GM23338 (cell line): ENCODE data around the gene HLCS. TPM values are rescaled to one million over a fixed set of nuclear protein-coding genes. Genes with fewer than 3 reads are reported as not detected.

Experiments used
- ATAC-seq: fragments of 200-7000 bp; cut with Tn5 transposase; 3 replicates; pipeline ENCODE4 v1.9.1; 2020
- DNase-seq: peaks from one replicate; pipeline ENCODE4 v3.0.0-alpha.2; 2015; ENCODE audit warnings: low spot score
- H2AFZ ChIP-seq: fragments of 200-600 bp; sonication (generic); 2 replicates; pipeline ENCODE4 v1.8.0; 2016; ENCODE audit warnings: antibody characterized with exemption, mild to moderate bottlenecking, moderate library complexity
- H3F3A ChIP-seq: fragments of 200-600 bp; sonication (generic); replicated peaks from 2 replicates; pipeline ENCODE4 v1.8.0; 2017; ENCODE audit warnings: antibody characterized with exemption, mixed run types, low read depth
- H3K27ac ChIP-seq: fragments of 200-600 bp; sonication (generic); 2 replicates; pipeline ENCODE4 v1.6.1; 2016; ENCODE audit warnings: low read depth
- H3K27me3 ChIP-seq: fragments of 200-600 bp; sonication (generic); 2 replicates; pipeline ENCODE4 v1.8.0; 2016; ENCODE audit warnings: mild to moderate bottlenecking, mixed run types, moderate library complexity; ENCODE audit not compliant: insufficient read depth
- H3K36me3 ChIP-seq: fragments of 200-600 bp; sonication (generic); 2 replicates; pipeline ENCODE4 v1.8.0; 2016; ENCODE audit warnings: mild to moderate bottlenecking; ENCODE audit not compliant: insufficient read depth
- H3K4me1 ChIP-seq: fragments of 200-600 bp; sonication (generic); 2 replicates; pipeline ENCODE4 v1.8.0; 2016; ENCODE audit warnings: mild to moderate bottlenecking, moderate library complexity; ENCODE audit not compliant: insufficient read depth
- H3K4me2 ChIP-seq: fragments of 200-600 bp; sonication (generic); 2 replicates; pipeline ENCODE4 v1.7.1; 2017; ENCODE audit warnings: mixed run types
- H3K4me3 ChIP-seq: fragments of 200-600 bp; sonication (generic); 2 replicates; pipeline ENCODE4 v1.6.1; 2016; ENCODE audit warnings: mixed run types
- H3K79me2 ChIP-seq: fragments of 200-600 bp; sonication (generic); replicated peaks from 2 replicates; pipeline ENCODE4 v1.8.0; 2017; ENCODE audit warnings: mild to moderate bottlenecking; ENCODE audit not compliant: insufficient read depth
- H3K9me2 ChIP-seq: fragments of 200-600 bp; sonication (generic); 2 replicates; pipeline ENCODE4 v1.8.0; 2017; ENCODE audit not compliant: insufficient read depth
- H4K20me1 ChIP-seq: fragments of 200-600 bp; sonication (generic); replicated peaks from 2 replicates; pipeline ENCODE4 v1.8.0; 2017; ENCODE audit warnings: mild to moderate bottlenecking; ENCODE audit not compliant: insufficient read depth
- H3K27ac Mint-ChIP-seq: 2 replicates; pipeline ENCODE4 v1.8.0; 2020; ENCODE audit warnings: inconsistent platforms, mild to moderate bottlenecking, moderate library complexity, mixed read lengths
- H3K27me3 Mint-ChIP-seq: 3 replicates; pipeline ENCODE4 v1.8.0; 2022; ENCODE audit warnings: low read depth, mild to moderate bottlenecking, moderate library complexity, mixed read lengths, inconsistent platforms; ENCODE audit not compliant: insufficient read depth, poor library complexity
- H3K36me3 Mint-ChIP-seq: 3 replicates; pipeline ENCODE4 v1.8.0; 2021; ENCODE audit warnings: low read depth, mild to moderate bottlenecking, inconsistent platforms, moderate library complexity, mixed read lengths
- H3K4me1 Mint-ChIP-seq: 3 replicates; pipeline ENCODE4 v1.8.0; 2020; ENCODE audit warnings: mild to moderate bottlenecking, inconsistent platforms, mixed read lengths
- H3K4me3 Mint-ChIP-seq: 3 replicates; pipeline ENCODE4 v1.8.0; 2021; ENCODE audit warnings: moderate library complexity, mild to moderate bottlenecking, inconsistent platforms, mixed read lengths
- H3K9me3 Mint-ChIP-seq: 3 replicates; pipeline ENCODE4 v1.8.0; 2020; ENCODE audit warnings: moderate library complexity, mild to moderate bottlenecking, inconsistent platforms, mixed read lengths
- CREB1 ChIP-seq: fragments of 250-450 bp; sonication (Bioruptor Pico); IDR thresholded peaks from 2 replicates; pipeline ENCODE4 v1.5.0; 2020; ENCODE audit warnings: low read depth, mild to moderate bottlenecking, moderate library complexity
- CTCF ChIP-seq, 2 experiments: fragments of 200-600 bp in 1 of 2; sonication (generic) in 1 of 2; conservative IDR thresholded peaks; 2 replicates each; pipeline versions ENCODE4 v1.5.1 to v1.6.1; 2016 to 2017; ENCODE audit warnings: antibody characterized with exemption in 2 of 2, low read depth in 2 of 2, mild to moderate bottlenecking in 2 of 2, moderate library complexity in 1 of 2
- ETS1 ChIP-seq: IDR thresholded peaks from 2 replicates; pipeline ENCODE4 v1.6.1; 2016; ENCODE audit warnings: antibody characterized with exemption
- EZH2 ChIP-seq: fragments of 200-600 bp; sonication (generic); IDR thresholded peaks from one replicate; pipeline ENCODE4 v1.8.0; 2017; ENCODE audit warnings: antibody characterized with exemption, mild to moderate bottlenecking, low read depth; ENCODE audit not compliant: unreplicated experiment
- EZH2phosphoT487 ChIP-seq: fragments of 200-600 bp; sonication (generic); IDR thresholded peaks from one replicate; pipeline ENCODE4 v1.8.1; 2018; ENCODE audit warnings: antibody characterized with exemption; ENCODE audit not compliant: unreplicated experiment
- JUNB ChIP-seq: IDR thresholded peaks from one replicate; pipeline ENCODE4 v1.6.1; 2016; ENCODE audit warnings: antibody characterized with exemption; ENCODE audit not compliant: unreplicated experiment
- NANOG ChIP-seq: IDR thresholded peaks from 2 replicates; pipeline ENCODE4 v1.6.1; 2016; ENCODE audit warnings: antibody characterized with exemption, borderline replicate concordance
- POLR2AphosphoS5 ChIP-seq: IDR thresholded peaks from 2 replicates; pipeline ENCODE4 v1.6.1; 2016; ENCODE audit warnings: antibody characterized with exemption, low read depth
- STAT1 ChIP-seq: IDR thresholded peaks from one replicate; pipeline ENCODE4 v1.6.1; 2016; ENCODE audit warnings: antibody characterized with exemption; ENCODE audit not compliant: unreplicated experiment
- ZNF114 ChIP-seq: fragments of 250-450 bp; sonication (Bioruptor Pico); IDR thresholded peaks from 2 replicates; pipeline ENCODE4 v1.5.0; 2020; ENCODE audit warnings: mild to moderate bottlenecking, moderate library complexity
- ZNF331 ChIP-seq: fragments of 250-450 bp; sonication (Bioruptor Pico); IDR thresholded peaks from 2 replicates; pipeline ENCODE4 v1.5.0; 2020; ENCODE audit warnings: low read depth, mild to moderate bottlenecking, moderate library complexity
- polyA plus RNA-seq: library from polyadenylated mRNA; unstranded; fragments of >200 nt; fragmentation: Nextera tagmentation; extraction: Ambion mirVana; gene quantifications from 2 replicates; pipeline ENCODE4 v1.2.1, GENCODE V29; 2016
- total RNA-seq: library from RNA; depleted of rRNA; stranded (reverse); fragments of >200 nt; shearing (Covaris generic); gene quantifications from 2 replicates; pipeline ENCODE4 v1.2.3, GENCODE V29; 2014
- TF ChIP-seq, protein P1 (sequence below): fragments of 250-450 bp; sonication (Bioruptor Pico); IDR thresholded peaks from 2 replicates; pipeline ENCODE4 v1.5.0; 2020; ENCODE audit warnings: mild to moderate bottlenecking, moderate library complexity
- TF ChIP-seq, protein P2 (sequence below): IDR thresholded peaks from one replicate; pipeline ENCODE4 v1.6.1; 2018; ENCODE audit warnings: antibody characterized with exemption; ENCODE audit not compliant: unreplicated experiment

Gene HLCS
- total and polyA plus RNA-seq, 2 experiments from 2014 or later: 6.1 to 14.7 TPM

DNA sequence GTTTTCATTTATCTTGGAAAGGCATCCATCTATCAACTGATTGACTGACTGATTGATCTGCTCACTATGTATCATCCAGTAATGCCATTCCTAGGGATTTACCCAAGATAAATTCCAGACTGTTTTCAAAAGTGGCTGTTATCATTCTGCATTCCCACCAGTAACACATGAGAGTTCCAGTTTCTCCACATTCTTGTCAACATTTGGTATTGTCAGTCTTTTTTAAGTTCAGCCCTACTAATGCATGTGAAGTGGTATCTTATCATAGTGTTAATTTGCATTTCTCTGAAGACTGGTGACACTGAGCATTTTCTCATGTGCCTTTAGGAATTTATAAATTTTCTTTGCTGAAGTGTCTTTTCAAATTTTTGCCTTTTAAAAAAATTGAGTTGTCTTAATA, 168.0 kb downstream of the HLCS start:
- Mint-ChIP-seq H3K4me1 (no peaks in the 10 kb centered on the region), H3K27ac (no peak overlapping the region), H3K27me3 (no peaks in the 10 kb centered on the region), H3K36me3 (peaks cover 8% of the 10 kb centered on the region; the same call in 1 of the 3 replicates), H3K4me3 (no peak overlapping the region), H3K9me3 (peaks cover 14% of the 10 kb centered on the region)
- Histone ChIP-seq H3F3A (no peaks in the 10 kb centered on the region), H3K4me2 (no peak overlapping the region), H3K27ac (no peak overlapping the region), H3K4me3 (no peak overlapping the region), H4K20me1 (no peaks in the 10 kb centered on the region), H3K9me2 (no peaks in the 10 kb centered on the region), H3K27me3 (no peaks in the 10 kb centered on the region), H2AFZ (no peak overlapping the region), H3K79me2 (no peaks in the 10 kb centered on the region), H3K4me1 (no peaks in the 10 kb centered on the region), H3K36me3 (no peaks in the 10 kb centered on the region)
- DNase-seq (no peak), ATAC-seq (no peak)
- TF ChIP-seq CREB1 (CRISPR knock-in tag): no peak
- no peak for TF ChIP-seq JUNB
- no peak for TF ChIP-seq STAT1
- no peak for TF ChIP-seq ZNF114
- TF ChIP-seq POLR2AphosphoS5: no peak
- no peak for TF ChIP-seq EZH2
- TF ChIP-seq, protein P1, sequence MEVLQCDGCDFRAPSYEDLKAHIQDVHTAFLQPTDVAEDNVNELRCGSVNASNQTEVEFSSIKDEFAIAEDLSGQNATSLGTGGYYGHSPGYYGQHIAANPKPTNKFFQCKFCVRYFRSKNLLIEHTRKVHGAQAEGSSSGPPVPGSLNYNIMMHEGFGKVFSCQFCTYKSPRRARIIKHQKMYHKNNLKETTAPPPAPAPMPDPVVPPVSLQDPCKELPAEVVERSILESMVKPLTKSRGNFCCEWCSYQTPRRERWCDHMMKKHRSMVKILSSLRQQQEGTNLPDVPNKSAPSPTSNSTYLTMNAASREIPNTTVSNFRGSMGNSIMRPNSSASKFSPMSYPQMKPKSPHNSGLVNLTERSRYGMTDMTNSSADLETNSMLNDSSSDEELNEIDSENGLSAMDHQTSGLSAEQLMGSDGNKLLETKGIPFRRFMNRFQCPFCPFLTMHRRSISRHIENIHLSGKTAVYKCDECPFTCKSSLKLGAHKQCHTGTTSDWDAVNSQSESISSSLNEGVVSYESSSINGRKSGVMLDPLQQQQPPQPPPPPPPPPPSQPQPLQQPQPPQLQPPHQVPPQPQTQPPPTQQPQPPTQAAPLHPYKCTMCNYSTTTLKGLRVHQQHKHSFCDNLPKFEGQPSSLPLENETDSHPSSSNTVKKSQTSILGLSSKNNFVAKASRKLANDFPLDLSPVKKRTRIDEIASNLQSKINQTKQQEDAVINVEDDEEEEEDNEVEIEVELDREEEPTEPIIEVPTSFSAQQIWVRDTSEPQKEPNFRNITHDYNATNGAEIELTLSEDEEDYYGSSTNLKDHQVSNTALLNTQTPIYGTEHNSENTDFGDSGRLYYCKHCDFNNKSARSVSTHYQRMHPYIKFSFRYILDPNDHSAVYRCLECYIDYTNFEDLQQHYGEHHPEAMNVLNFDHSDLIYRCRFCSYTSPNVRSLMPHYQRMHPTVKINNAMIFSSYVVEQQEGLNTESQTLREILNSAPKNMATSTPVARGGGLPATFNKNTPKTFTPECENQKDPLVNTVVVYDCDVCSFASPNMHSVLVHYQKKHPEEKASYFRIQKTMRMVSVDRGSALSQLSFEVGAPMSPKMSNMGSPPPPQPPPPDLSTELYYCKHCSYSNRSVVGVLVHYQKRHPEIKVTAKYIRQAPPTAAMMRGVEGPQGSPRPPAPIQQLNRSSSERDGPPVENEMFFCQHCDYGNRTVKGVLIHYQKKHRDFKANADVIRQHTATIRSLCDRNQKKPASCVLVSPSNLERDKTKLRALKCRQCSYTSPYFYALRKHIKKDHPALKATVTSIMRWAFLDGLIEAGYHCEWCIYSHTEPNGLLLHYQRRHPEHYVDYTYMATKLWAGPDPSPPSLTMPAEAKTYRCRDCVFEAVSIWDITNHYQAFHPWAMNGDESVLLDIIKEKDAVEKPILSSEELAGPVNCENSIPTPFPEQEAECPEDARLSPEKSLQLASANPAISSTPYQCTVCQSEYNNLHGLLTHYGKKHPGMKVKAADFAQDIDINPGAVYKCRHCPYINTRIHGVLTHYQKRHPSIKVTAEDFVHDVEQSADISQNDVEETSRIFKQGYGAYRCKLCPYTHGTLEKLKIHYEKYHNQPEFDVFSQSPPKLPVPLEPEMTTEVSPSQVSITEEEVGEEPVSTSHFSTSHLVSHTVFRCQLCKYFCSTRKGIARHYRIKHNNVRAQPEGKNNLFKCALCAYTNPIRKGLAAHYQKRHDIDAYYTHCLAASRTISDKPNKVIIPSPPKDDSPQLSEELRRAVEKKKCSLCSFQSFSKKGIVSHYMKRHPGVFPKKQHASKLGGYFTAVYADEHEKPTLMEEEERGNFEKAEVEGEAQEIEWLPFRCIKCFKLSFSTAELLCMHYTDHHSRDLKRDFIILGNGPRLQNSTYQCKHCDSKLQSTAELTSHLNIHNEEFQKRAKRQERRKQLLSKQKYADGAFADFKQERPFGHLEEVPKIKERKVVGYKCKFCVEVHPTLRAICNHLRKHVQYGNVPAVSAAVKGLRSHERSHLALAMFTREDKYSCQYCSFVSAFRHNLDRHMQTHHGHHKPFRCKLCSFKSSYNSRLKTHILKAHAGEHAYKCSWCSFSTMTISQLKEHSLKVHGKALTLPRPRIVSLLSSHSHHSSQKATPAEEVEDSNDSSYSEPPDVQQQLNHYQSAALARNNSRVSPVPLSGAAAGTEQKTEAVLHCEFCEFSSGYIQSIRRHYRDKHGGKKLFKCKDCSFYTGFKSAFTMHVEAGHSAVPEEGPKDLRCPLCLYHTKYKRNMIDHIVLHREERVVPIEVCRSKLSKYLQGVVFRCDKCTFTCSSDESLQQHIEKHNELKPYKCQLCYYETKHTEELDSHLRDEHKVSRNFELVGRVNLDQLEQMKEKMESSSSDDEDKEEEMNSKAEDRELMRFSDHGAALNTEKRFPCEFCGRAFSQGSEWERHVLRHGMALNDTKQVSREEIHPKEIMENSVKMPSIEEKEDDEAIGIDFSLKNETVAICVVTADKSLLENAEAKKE (CRISPR knock-in tag): no peak
- TF ChIP-seq ZNF331 (CRISPR knock-in tag): no peak
- no peak for TF ChIP-seq ETS1
- no peak for TF ChIP-seq EZH2phosphoT487
- no peak for TF ChIP-seq CTCF (conservative IDR thresholded peaks at IDR 0.05; ENCODE audit: low read depth in 2 of 2)
- TF ChIP-seq, protein P2, sequence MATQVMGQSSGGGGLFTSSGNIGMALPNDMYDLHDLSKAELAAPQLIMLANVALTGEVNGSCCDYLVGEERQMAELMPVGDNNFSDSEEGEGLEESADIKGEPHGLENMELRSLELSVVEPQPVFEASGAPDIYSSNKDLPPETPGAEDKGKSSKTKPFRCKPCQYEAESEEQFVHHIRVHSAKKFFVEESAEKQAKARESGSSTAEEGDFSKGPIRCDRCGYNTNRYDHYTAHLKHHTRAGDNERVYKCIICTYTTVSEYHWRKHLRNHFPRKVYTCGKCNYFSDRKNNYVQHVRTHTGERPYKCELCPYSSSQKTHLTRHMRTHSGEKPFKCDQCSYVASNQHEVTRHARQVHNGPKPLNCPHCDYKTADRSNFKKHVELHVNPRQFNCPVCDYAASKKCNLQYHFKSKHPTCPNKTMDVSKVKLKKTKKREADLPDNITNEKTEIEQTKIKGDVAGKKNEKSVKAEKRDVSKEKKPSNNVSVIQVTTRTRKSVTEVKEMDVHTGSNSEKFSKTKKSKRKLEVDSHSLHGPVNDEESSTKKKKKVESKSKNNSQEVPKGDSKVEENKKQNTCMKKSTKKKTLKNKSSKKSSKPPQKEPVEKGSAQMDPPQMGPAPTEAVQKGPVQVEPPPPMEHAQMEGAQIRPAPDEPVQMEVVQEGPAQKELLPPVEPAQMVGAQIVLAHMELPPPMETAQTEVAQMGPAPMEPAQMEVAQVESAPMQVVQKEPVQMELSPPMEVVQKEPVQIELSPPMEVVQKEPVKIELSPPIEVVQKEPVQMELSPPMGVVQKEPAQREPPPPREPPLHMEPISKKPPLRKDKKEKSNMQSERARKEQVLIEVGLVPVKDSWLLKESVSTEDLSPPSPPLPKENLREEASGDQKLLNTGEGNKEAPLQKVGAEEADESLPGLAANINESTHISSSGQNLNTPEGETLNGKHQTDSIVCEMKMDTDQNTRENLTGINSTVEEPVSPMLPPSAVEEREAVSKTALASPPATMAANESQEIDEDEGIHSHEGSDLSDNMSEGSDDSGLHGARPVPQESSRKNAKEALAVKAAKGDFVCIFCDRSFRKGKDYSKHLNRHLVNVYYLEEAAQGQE: no peak
- TF ChIP-seq NANOG: no peak
